H9 (cell line): Measurements from ENCODE around the gene ATXN7. TPM values are rescaled to one million over a fixed set of nuclear protein-coding genes. Genes with fewer than 3 reads are reported as not detected.

Experiments
- DNase-seq: peaks from one replicate; pipeline ENCODE4 v3.0.0-alpha.2; 2017
- H2AFZ ChIP-seq: one replicate; pipeline ENCODE4 v1.6.1; 2013; ENCODE audit warnings: mild to moderate bottlenecking, low read length, control low read depth, moderate library complexity
- H2AK5ac ChIP-seq: 2 replicates; pipeline ENCODE4 v1.6.1; 2013; ENCODE audit warnings: low read length, control low read depth, mixed read lengths; ENCODE audit not compliant: insufficient read length
- H2BK120ac ChIP-seq: one replicate; pipeline ENCODE4 v1.6.1; 2013; ENCODE audit warnings: low read depth, mild to moderate bottlenecking, low read length, control low read depth, inconsistent platforms; ENCODE audit not compliant: poor library complexity, severe bottlenecking
- H2BK12ac ChIP-seq: 2 replicates; pipeline ENCODE4 v1.6.1; 2013; ENCODE audit warnings: low read length, control low read depth, mixed read lengths, low read depth; ENCODE audit not compliant: insufficient read length
- H2BK15ac ChIP-seq: 2 replicates; pipeline ENCODE4 v1.6.1; 2013; ENCODE audit warnings: low read depth, low read length, control low read depth
- H2BK20ac ChIP-seq: one replicate; pipeline ENCODE4 v1.6.1; 2013; ENCODE audit warnings: low read depth, mild to moderate bottlenecking, low read length, control low read depth, inconsistent platforms; ENCODE audit not compliant: poor library complexity, severe bottlenecking
- H2BK5ac ChIP-seq: 2 replicates; pipeline ENCODE4 v1.6.1; 2013; ENCODE audit warnings: low read length, control low read depth, mixed read lengths; ENCODE audit not compliant: insufficient read length
- H3K14ac ChIP-seq: 2 replicates; pipeline ENCODE4 v1.6.1; 2013; ENCODE audit warnings: low read length, control low read depth; ENCODE audit not compliant: insufficient read depth
- H3K18ac ChIP-seq: 2 replicates; pipeline ENCODE4 v1.6.1; 2013; ENCODE audit warnings: low read depth, mild to moderate bottlenecking, mixed read lengths, low read length, control low read depth; ENCODE audit not compliant: insufficient read length
- H3K23ac ChIP-seq: 2 replicates; pipeline ENCODE4 v1.6.1; 2013; ENCODE audit warnings: low read length, control low read depth, mixed read lengths, low read depth; ENCODE audit not compliant: insufficient read length
- H3K23me2 ChIP-seq: 2 replicates; pipeline ENCODE4 v1.6.1; 2013; ENCODE audit warnings: low read depth, mild to moderate bottlenecking, mixed read lengths, low read length, control low read depth; ENCODE audit not compliant: insufficient read length, poor library complexity, severe bottlenecking
- H3K27ac ChIP-seq: 2 replicates; pipeline ENCODE4 v1.5.1; 2013; ENCODE audit warnings: low read length, control low read depth, mixed read lengths, low read depth; ENCODE audit not compliant: insufficient read length
- H3K27me3 ChIP-seq: 2 replicates; pipeline ENCODE4 v1.6.1; 2013; ENCODE audit warnings: low read length, control low read depth, inconsistent platforms; ENCODE audit not compliant: insufficient read depth
- H3K4ac ChIP-seq: 2 replicates; pipeline ENCODE4 v1.6.1; 2013; ENCODE audit warnings: low read depth, mild to moderate bottlenecking, control low read depth, inconsistent platforms, low read length, moderate library complexity
- H3K4me1 ChIP-seq: 2 replicates; pipeline ENCODE4 v1.6.1; 2013; ENCODE audit warnings: low read length, control low read depth, inconsistent platforms; ENCODE audit not compliant: insufficient read depth
- H3K4me2 ChIP-seq: 2 replicates; pipeline ENCODE4 v1.6.1; 2013; ENCODE audit warnings: low read length, control low read depth, mixed read lengths; ENCODE audit not compliant: insufficient read length, insufficient read depth
- H3K56ac ChIP-seq: 2 replicates; pipeline ENCODE4 v1.6.1; 2013; ENCODE audit warnings: low read depth, mild to moderate bottlenecking, mixed read lengths, low read length, control low read depth; ENCODE audit not compliant: insufficient read length
- H3K79me1 ChIP-seq: 2 replicates; pipeline ENCODE4 v1.6.1; 2013; ENCODE audit warnings: low read depth, mild to moderate bottlenecking, moderate library complexity, low read length, control low read depth, inconsistent platforms; ENCODE audit not compliant: insufficient read depth, poor library complexity, severe bottlenecking
- H3K79me2 ChIP-seq: 2 replicates; pipeline ENCODE4 v1.6.1; 2013; ENCODE audit warnings: low read length, control low read depth, inconsistent platforms; ENCODE audit not compliant: insufficient read depth
- H3K9ac ChIP-seq: 2 replicates; pipeline ENCODE4 v1.6.1; 2013; ENCODE audit warnings: low read length, control low read depth, mixed read lengths; ENCODE audit not compliant: insufficient read length; ENCODE audit errors: extremely low read depth
- H3K9me3 ChIP-seq: one replicate; pipeline ENCODE4 v1.6.1; 2013; ENCODE audit warnings: low read depth, low read length, inconsistent platforms; ENCODE audit not compliant: control insufficient read depth
- H3T11ph ChIP-seq: one replicate; pipeline ENCODE4 v1.6.1; 2013; ENCODE audit warnings: mild to moderate bottlenecking, low read length, control low read depth, inconsistent platforms
- H4K20me1 ChIP-seq: one replicate; pipeline ENCODE4 v1.6.1; 2013; ENCODE audit not compliant: control insufficient read depth, insufficient read length, insufficient read depth
- H4K5ac ChIP-seq: 2 replicates; pipeline ENCODE4 v1.6.1; 2013; ENCODE audit warnings: low read depth, mild to moderate bottlenecking, mixed read lengths, low read length, control low read depth; ENCODE audit not compliant: insufficient read length
- H4K8ac ChIP-seq: replicated peaks from 2 replicates; pipeline ENCODE4 v1.6.1; 2013; ENCODE audit warnings: low read length, control low read depth, mixed read lengths, low read depth; ENCODE audit not compliant: insufficient read length
- H4K91ac ChIP-seq: 2 replicates; pipeline ENCODE4 v1.6.1; 2013; ENCODE audit warnings: low read depth, mild to moderate bottlenecking, moderate library complexity, mixed read lengths, low read length, control low read depth; ENCODE audit not compliant: insufficient read length
- H3K27ac Mint-ChIP-seq, 3 experiments: 2 replicates in 2 of 3; 3 replicates in 1 of 3; pipeline ENCODE4 v1.8.0; 2020 to 2021; ENCODE audit warnings: mixed read lengths in 3 of 3, mild to moderate bottlenecking in 1 of 3, moderate library complexity in 1 of 3
- H3K27me3 Mint-ChIP-seq: 2 replicates; pipeline ENCODE4 v1.8.0; 2021; ENCODE audit warnings: low read depth, mild to moderate bottlenecking, moderate library complexity, mixed read lengths
- H3K36me3 Mint-ChIP-seq, 3 experiments: 2 replicates in 2 of 3; 3 replicates in 1 of 3; pipeline ENCODE4 v1.8.0; 2020 to 2021; ENCODE audit warnings: low read depth in 3 of 3, mixed read lengths in 3 of 3; ENCODE audit not compliant: insufficient read depth in 1 of 3
- H3K4me1 Mint-ChIP-seq, 2 experiments: 2 replicates each; pipeline ENCODE4 v1.8.0; 2020; ENCODE audit warnings: mixed read lengths in 2 of 2
- H3K4me3 Mint-ChIP-seq, 2 experiments: 2 replicates in 1 of 2; 3 replicates in 1 of 2; pipeline ENCODE4 v1.8.0; 2020 to 2021; ENCODE audit warnings: mild to moderate bottlenecking in 2 of 2, mixed read lengths in 2 of 2, moderate library complexity in 1 of 2
- H3K9me3 Mint-ChIP-seq, 2 experiments: 2 replicates in 1 of 2; 3 replicates in 1 of 2; pipeline ENCODE4 v1.8.0; 2020; ENCODE audit warnings: mild to moderate bottlenecking in 2 of 2, mixed read lengths in 2 of 2, moderate library complexity in 1 of 2
- WGBS: extraction: QIAGEN DNeasy Blood & Tissue Kit; methylation state at CpG from one replicate; pipeline ENCODE4 v1.1.7; 2013; ENCODE audit warnings: missing lambda C conversion rate, low lambda C conversion rate, mixed read lengths; ENCODE audit not compliant: insufficient read length; ENCODE audit errors: extremely low coverage; 5-methylcytosine and 5-hydroxymethylcytosine counted together
- total RNA-seq: library from RNA; stranded (reverse); gene quantifications from 2 replicates; pipeline ENCODE4 v1.2.1, GENCODE V29; 2021
- TF ChIP-seq, protein P1 (sequence below): fragments of 200-600 bp; sonication (generic); conservative IDR thresholded peaks from 3 replicates; pipeline ENCODE4 v1.8.0; 2021; ENCODE audit warnings: antibody characterized with exemption, mild to moderate bottlenecking

ATXN7 gene
- total RNA-seq, 1 experiment from 2014 or later = 21.5 TPM

DNA sequence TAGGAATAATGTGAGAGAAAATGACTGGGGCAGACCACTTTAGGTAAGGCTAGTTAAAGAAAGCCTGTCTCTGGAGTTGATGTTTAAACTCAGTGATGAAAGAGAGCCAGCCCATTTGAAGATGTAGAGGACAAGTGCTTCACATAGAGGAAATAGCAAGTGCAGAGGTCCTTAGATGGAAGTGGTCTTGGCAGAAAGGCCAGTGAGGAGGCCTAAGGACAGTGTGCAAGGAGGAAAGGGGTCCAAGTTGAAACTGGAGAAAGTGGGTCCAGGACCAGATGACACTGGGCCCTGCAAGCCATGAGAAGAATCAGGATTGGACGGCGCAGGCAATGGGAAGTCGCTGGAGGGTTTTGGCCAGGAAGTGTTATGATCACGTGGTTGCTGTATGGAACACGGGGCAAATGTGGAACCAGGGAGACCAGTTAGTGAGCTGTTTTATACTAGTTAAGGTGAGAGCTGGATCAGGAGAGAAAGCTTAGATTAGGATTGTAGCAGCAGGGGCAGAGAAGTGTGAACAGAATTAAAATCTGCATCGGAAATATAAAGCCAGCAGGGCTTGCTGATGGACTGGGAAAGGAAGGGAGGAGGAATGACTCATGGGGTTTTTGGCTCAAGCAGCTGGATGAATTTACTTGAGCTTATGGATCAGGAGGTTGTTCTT is 96.5 kb downstream of the ATXN7 start:
- DNase-seq = no peak
- Histone ChIP-seq H2AFZ (no peak overlapping the region), H3K18ac (no peak overlapping the region)

More for the DNA sequence above, 96.5 kb downstream of the ATXN7 start:
- Histone ChIP-seq H4K5ac (no peak overlapping the region), H3K4ac (no peak overlapping the region), H4K8ac (no peak overlapping the region), H3K79me2 (no peaks in the 10 kb centered on the region), H3K4me2 (no peak overlapping the region), H2BK12ac (no peak overlapping the region), H4K20me1 (no peaks in the 10 kb centered on the region), H3T11ph (no peak overlapping the region), H3K27me3 (no peaks in the 10 kb centered on the region), H4K91ac (no peak overlapping the region), H3K27ac (no peak overlapping the region), H2AK5ac (no peak overlapping the region), H2BK15ac (no peak overlapping the region), H2BK5ac (no peak overlapping the region), H3K9ac (no peak overlapping the region), H3K79me1 (no peaks in the 10 kb centered on the region), H3K23me2 (no peaks in the 10 kb centered on the region), H3K56ac (no peak overlapping the region), H2BK20ac (no peak overlapping the region), H3K23ac (no peak overlapping the region), H3K14ac (no peak overlapping the region), H2BK120ac (peak overlapping the region; percentile 52), H3K9me3 (no peaks in the 10 kb centered on the region), H3K4me1 (peaks cover 8% of the 10 kb centered on the region; the same call in 1 of the 2 replicates)
- no peaks in the 10 kb centered on the region for H3K9me3 Mint-ChIP-seq
- H3K4me1 Mint-ChIP-seq = peaks cover 32 to 51% of the 10 kb centered on the region in 2 experiments
- no peak overlapping the region for H3K4me3 Mint-ChIP-seq
- TF ChIP-seq, protein P1, sequence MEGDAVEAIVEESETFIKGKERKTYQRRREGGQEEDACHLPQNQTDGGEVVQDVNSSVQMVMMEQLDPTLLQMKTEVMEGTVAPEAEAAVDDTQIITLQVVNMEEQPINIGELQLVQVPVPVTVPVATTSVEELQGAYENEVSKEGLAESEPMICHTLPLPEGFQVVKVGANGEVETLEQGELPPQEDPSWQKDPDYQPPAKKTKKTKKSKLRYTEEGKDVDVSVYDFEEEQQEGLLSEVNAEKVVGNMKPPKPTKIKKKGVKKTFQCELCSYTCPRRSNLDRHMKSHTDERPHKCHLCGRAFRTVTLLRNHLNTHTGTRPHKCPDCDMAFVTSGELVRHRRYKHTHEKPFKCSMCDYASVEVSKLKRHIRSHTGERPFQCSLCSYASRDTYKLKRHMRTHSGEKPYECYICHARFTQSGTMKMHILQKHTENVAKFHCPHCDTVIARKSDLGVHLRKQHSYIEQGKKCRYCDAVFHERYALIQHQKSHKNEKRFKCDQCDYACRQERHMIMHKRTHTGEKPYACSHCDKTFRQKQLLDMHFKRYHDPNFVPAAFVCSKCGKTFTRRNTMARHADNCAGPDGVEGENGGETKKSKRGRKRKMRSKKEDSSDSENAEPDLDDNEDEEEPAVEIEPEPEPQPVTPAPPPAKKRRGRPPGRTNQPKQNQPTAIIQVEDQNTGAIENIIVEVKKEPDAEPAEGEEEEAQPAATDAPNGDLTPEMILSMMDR = no peak
- peak overlapping the region; percentile 4 to 94 (median 62); a peak in 6 of 7 replicates for H3K27ac Mint-ChIP-seq
- no peaks in the 10 kb centered on the region for H3K27me3 Mint-ChIP-seq
- no CpG with 5 or more reads among the region's 6 CpGs for WGBS
- no peaks in the 10 kb centered on the region for H3K36me3 Mint-ChIP-seq
